Endothelial cell (in vitro differentiated cells): ENCODE data around the gene E2F1. TPM values are rescaled to one million over a fixed set of nuclear protein-coding genes. Genes with fewer than 3 reads are reported as not detected.

Experiments used
- DNase-seq: peaks from one replicate; pipeline ENCODE4 v3.0.0; 2021; ENCODE audit warnings: low spot score
- H3K27ac Mint-ChIP-seq: one replicate; pipeline ENCODE4 v1.8.0; 2021; ENCODE audit warnings: mixed read lengths, inconsistent platforms; ENCODE audit not compliant: unreplicated experiment
- H3K27me3 Mint-ChIP-seq: one replicate; pipeline ENCODE4 v1.8.0; 2021; ENCODE audit warnings: mild to moderate bottlenecking, moderate library complexity, mixed read lengths, inconsistent platforms; ENCODE audit not compliant: unreplicated experiment
- H3K36me3 Mint-ChIP-seq: one replicate; pipeline ENCODE4 v1.8.0; 2021; ENCODE audit warnings: mild to moderate bottlenecking, low read depth, mixed read lengths, inconsistent platforms; ENCODE audit not compliant: unreplicated experiment
- H3K4me1 Mint-ChIP-seq: one replicate; pipeline ENCODE4 v1.8.0; 2021; ENCODE audit warnings: mild to moderate bottlenecking, mixed read lengths, inconsistent platforms; ENCODE audit not compliant: unreplicated experiment
- H3K4me3 Mint-ChIP-seq: one replicate; pipeline ENCODE4 v1.8.0; 2021; ENCODE audit warnings: mild to moderate bottlenecking, mixed read lengths, inconsistent platforms; ENCODE audit not compliant: unreplicated experiment
- H3K9me3 Mint-ChIP-seq: one replicate; pipeline ENCODE4 v1.8.0; 2021; ENCODE audit warnings: mixed read lengths, inconsistent platforms; ENCODE audit not compliant: unreplicated experiment
- long read RNA-seq: library from polyadenylated mRNA; unstranded; transcript quantifications from one replicate; pipeline ENCODE4 v2.0.0, GENCODE V29; 2020; ENCODE audit not compliant: unreplicated experiment
- total RNA-seq: library from RNA; stranded (reverse); fragmentation: NEBNext Ultra II Directional; extraction: Animal tissue kit (Norgen Biotek cat#: 25700); gene quantifications from one replicate; pipeline ENCODE4 v1.2.1, GENCODE V29; 2021; ENCODE audit not compliant: unreplicated experiment
- TF ChIP-seq, protein P1 (sequence below): fragments of 200-600 bp; sonication (generic); IDR thresholded peaks from one replicate; pipeline ENCODE4 v1.5.0; 2021; ENCODE audit warnings: antibody characterized with exemption; ENCODE audit not compliant: unreplicated experiment

E2F1 gene, protein sequence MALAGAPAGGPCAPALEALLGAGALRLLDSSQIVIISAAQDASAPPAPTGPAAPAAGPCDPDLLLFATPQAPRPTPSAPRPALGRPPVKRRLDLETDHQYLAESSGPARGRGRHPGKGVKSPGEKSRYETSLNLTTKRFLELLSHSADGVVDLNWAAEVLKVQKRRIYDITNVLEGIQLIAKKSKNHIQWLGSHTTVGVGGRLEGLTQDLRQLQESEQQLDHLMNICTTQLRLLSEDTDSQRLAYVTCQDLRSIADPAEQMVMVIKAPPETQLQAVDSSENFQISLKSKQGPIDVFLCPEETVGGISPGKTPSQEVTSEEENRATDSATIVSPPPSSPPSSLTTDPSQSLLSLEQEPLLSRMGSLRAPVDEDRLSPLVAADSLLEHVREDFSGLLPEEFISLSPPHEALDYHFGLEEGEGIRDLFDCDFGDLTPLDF
- total RNA-seq: 6.7 TPM
- long read RNA-seq, partial matches to known transcripts: 1 of 2 reads
- long read RNA-seq, other reads (novel, unspliced or antisense): 0 of 2 reads

DNA sequence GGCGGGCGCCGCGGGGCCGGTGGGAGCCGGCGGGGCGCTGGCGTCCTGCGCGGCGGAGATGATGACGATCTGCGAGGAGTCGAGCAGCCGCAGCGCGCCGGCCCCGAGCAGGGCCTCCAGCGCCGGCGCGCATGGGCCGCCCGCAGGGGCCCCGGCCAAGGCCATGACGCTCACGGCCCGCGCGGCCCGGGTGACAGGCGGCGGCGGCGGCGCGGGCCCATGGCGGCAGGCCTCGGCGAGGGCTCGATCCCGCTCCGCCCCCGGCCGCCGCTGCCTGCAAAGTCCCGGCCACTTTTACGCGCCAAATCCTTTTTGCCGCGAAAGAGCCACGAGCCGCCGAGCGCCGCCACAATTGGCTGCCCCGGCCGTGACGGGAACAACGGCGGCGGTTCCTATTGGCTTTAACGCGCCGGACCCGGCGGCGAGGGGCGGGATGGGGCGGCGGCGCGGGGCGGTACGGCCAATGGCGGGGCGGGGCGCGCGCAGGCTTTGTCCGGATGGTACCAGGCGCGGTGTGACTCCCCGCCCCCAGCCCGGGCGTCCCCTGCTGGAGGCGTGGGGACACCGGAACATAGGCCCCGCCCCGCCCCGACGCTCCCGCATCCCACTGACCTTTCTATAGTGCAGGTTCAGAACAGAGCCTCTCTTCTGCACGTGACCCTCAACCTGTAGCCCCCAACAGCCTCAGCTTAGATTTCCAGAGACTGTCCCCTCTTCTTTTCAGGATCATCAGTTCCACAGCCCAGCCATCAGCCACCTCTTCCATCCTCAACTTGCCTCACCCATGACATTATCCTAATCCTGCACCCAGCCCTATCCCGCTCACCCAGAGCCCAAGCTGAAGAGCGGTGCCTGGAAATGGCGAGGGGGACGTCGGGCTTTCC is at the start of gene E2F1:
TSS of gene E2F1 (minus strand) at position 286 of the 884 bp plus-strand sequence. CDS start at position 165, 121 bp downstream.
- TF ChIP-seq, protein P1, sequence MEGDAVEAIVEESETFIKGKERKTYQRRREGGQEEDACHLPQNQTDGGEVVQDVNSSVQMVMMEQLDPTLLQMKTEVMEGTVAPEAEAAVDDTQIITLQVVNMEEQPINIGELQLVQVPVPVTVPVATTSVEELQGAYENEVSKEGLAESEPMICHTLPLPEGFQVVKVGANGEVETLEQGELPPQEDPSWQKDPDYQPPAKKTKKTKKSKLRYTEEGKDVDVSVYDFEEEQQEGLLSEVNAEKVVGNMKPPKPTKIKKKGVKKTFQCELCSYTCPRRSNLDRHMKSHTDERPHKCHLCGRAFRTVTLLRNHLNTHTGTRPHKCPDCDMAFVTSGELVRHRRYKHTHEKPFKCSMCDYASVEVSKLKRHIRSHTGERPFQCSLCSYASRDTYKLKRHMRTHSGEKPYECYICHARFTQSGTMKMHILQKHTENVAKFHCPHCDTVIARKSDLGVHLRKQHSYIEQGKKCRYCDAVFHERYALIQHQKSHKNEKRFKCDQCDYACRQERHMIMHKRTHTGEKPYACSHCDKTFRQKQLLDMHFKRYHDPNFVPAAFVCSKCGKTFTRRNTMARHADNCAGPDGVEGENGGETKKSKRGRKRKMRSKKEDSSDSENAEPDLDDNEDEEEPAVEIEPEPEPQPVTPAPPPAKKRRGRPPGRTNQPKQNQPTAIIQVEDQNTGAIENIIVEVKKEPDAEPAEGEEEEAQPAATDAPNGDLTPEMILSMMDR: peak; percentile 34
- peak within 1 kb of the TSS; percentile 40 for H3K27ac Mint-ChIP-seq
- peaks cover 7% of the 10 kb centered on the region for H3K4me1 Mint-ChIP-seq
- peaks cover 1% of the 10 kb centered on the region for H3K27me3 Mint-ChIP-seq
- no peaks in the 10 kb centered on the region for H3K9me3 Mint-ChIP-seq
- peak within 1 kb of the TSS; percentile 83 for H3K4me3 Mint-ChIP-seq
- no peaks in the 10 kb centered on the region for H3K36me3 Mint-ChIP-seq
- peak; percentile 98 for DNase-seq

DNA sequence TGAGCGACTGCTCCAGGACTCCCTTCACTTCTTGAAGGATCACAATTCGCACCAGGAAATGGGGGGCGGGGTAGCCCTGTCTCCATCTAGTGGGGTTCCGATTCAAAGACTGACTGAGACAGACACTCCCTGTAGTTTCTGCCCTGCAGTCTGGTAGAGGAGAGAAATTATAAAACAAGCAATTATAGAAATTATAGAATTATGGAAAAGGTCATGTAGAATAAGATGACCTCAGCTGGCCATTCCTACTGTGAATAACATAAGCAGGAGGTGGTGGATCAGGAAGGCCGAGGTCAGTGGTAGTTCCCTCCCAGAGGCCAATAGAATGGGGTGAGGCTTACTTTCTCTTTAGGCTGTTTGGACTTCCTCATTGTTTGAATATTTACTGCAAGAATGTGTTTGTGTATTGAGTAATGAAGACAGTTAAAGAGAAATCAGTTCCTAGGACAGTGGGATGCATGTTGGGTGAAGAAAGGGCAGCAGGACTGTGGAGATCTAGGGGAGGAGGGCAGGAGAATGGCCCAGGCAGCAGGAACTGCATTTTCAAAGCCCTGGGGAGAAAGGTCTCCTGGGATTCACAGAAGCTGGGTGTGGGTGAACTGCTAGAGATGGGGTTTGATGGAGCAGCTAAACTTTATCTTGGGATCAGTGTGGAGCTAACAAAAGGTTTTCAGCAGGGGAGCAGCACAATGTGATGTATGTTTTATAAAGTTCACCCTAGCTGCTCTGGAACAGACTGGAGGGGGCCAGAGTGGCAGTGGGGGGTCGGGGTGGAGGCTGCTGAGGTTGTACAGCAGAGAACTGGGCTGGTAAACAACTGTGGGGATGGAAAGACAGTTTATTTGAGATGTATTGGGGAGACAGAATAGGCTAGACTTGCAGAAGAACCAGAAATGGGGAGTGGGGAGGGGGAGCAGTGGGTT is 47.7 kb upstream of the E2F1 start:
- DNase-seq: no peak
- peaks cover 5% of the 10 kb centered on the region for H3K27me3 Mint-ChIP-seq
- peak overlapping the region; percentile 19 for H3K4me3 Mint-ChIP-seq
- H3K9me3 Mint-ChIP-seq: peaks cover 6% of the 10 kb centered on the region
- H3K36me3 Mint-ChIP-seq: peaks cover 11% of the 10 kb centered on the region
- peak overlapping the region; percentile 17 for H3K27ac Mint-ChIP-seq
- TF ChIP-seq, protein P1: no peak
- H3K4me1 Mint-ChIP-seq: peaks cover 10% of the 10 kb centered on the region

DNA sequence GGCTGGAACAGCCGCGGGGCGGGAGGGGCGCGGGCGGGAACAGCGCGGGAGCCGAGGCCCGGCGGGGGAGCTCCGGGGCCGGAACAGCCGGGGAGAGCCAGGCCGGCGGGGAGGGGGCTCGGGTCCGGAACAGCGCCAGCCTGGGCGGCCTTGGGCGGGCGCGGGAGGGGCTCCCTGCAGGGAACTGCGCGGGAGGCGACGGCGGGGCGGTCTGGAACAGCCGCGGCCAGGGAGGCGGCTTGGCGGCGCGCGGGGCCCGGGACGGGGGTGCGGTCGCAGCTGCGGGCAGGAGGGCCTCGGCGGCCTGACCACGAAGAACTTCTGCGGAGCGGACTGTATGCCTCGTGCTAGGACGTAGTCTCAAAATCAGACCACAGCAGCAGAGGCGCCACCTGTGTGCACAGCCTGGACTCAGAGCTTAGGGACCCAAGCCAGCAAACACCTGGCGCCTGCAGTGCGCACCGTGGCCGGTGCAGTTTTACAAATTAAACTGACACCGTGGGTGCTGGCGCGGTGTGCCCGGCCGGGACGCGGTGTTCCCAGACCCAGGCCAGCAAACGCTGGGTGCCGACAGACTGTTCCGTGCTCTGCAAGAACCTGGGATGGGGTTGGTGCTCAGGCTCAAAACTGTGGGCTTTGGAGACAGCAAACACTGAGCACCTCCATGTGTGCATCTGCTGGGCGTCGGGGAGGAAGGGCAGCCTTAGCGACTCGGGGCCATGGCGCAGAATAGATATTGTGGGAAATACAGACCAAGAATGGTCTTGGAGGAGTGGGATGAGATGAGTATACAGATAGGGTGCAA is 46.2 kb upstream of the E2F1 start:
- DNase-seq: no peak
- peak overlapping the region; percentile 86 for H3K4me3 Mint-ChIP-seq
- TF ChIP-seq, protein P1: no peak
- no peak overlapping the region for H3K27ac Mint-ChIP-seq
- peaks cover 5% of the 10 kb centered on the region for H3K27me3 Mint-ChIP-seq
- peaks cover 10% of the 10 kb centered on the region for H3K4me1 Mint-ChIP-seq
- H3K9me3 Mint-ChIP-seq: peaks cover 6% of the 10 kb centered on the region
- peaks cover 6% of the 10 kb centered on the region for H3K36me3 Mint-ChIP-seq

DNA sequence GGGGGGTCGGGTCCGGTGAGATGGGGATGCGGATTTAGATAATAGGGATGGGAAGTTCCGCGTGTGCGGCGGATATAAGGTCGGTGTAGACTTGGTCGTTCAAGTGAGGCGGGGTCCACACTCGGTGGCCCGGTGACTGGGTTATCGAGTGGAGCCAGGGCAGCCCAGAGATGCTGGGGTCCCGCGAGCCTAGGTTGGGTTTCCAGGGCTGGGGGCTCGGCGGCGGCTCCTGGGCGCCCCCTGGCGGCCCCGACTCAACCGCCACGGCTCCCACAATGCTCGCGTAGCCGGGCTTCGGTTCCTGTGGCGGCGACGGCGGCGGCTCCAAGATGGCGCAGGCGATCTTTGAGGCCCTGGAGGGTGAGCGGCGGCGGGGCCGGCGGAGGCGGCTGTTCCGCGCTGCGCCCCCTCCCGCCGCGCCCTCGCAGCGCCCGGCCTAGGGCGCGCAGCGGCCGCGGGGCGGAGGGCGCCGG is 45.5 kb upstream of the E2F1 start, which contains the start of gene ZNF341:
TSS of gene ZNF341 (plus strand) at position 304 of the 473 bp plus-strand sequence. CDS start at position 330, 26 bp downstream.
- Mint-ChIP-seq H3K9me3 (peaks cover 3% of the 10 kb centered on the region), H3K27me3 (peaks cover 2% of the 10 kb centered on the region), H3K27ac (no peak within 1 kb of the TSS), H3K4me1 (peaks cover 10% of the 10 kb centered on the region), H3K36me3 (peaks cover 3% of the 10 kb centered on the region), H3K4me3 (peak within 1 kb of the TSS; percentile 86)
- TF ChIP-seq, protein P1: peak; percentile 85
- DNase-seq: peak; percentile 87
